Esophagus squamous epithelium (tissue), 4 donors: ENCODE measurements around the gene XAGE2.

Experiments
- CTCF ChIP-seq, 6 experiments: fragments of 450-650 bp in 4 of 6; fragments of 200-600 bp in 2 of 6; sonication (generic) in 2 of 6; IDR thresholded peaks; one replicate each; pipeline ENCODE4 v1.5.1; 2016 to 2019; ENCODE audit warnings: antibody characterized with exemption in 6 of 6, mild to moderate bottlenecking in 4 of 6, moderate library complexity in 4 of 6
- POLR2A ChIP-seq, 4 donors: fragments of 450-650 bp; IDR thresholded peaks; one replicate each; pipeline ENCODE4 v1.6.1; 2017; ENCODE audit warnings: antibody characterized with exemption in 4 of 4, mild to moderate bottlenecking in 4 of 4, moderate library complexity in 3 of 4

- no peak for TF ChIP-seq CTCF (IDR thresholded peaks at IDR 0.05)
- no peak for TF ChIP-seq POLR2A (IDR thresholded peaks at IDR 0.05)
Measured at GRCh38 chrX:52361941-52362340, 6.9 kb upstream of the XAGE2 start.
